Duodenal mucosa (tissue), 2 donors: Measurements from ENCODE around the gene SPON1.
"Not testable (repeated sequence)": the region's sequence is repeated elsewhere in the genome, so short reads cannot be mapped to it uniquely, and the experiment has no call there.

Experiments used
- H3K27ac ChIP-seq: one replicate; pipeline ENCODE4 v1.7.0; 2013; ENCODE audit warnings: low read depth, low read length
- H3K27me3 ChIP-seq, 2 donors: one replicate each; pipeline ENCODE4 v1.7.0; 2013; ENCODE audit warnings: low read length in 2 of 2, control low read depth in 1 of 2; ENCODE audit not compliant: insufficient read depth in 2 of 2, control insufficient read depth in 1 of 2
- H3K36me3 ChIP-seq, 2 donors: one replicate each; pipeline ENCODE4 v1.7.0; 2013; ENCODE audit warnings: low read length in 2 of 2, control low read depth in 1 of 2; ENCODE audit not compliant: insufficient read depth in 2 of 2, control insufficient read depth in 1 of 2
- H3K4me1 ChIP-seq, 2 donors: one replicate each; pipeline ENCODE4 v1.7.0; 2013; ENCODE audit warnings: low read length in 2 of 2, control low read depth in 1 of 2; ENCODE audit not compliant: insufficient read depth in 2 of 2, control insufficient read depth in 1 of 2
- H3K4me3 ChIP-seq, 2 donors: one replicate each; pipeline ENCODE4 v1.7.0; 2013; ENCODE audit warnings: low read length in 2 of 2, low read depth in 1 of 2
- H3K9ac ChIP-seq, 2 donors: one replicate each; pipeline ENCODE4 v1.7.0; 2013; ENCODE audit warnings: low read length in 2 of 2, low read depth in 1 of 2
- H3K9me3 ChIP-seq, 2 donors: one replicate each; pipeline ENCODE4 v1.7.0; 2013; ENCODE audit warnings: low read length in 2 of 2, control low read depth in 1 of 2; ENCODE audit not compliant: control insufficient read depth in 1 of 2

Gene SPON1

DNA sequence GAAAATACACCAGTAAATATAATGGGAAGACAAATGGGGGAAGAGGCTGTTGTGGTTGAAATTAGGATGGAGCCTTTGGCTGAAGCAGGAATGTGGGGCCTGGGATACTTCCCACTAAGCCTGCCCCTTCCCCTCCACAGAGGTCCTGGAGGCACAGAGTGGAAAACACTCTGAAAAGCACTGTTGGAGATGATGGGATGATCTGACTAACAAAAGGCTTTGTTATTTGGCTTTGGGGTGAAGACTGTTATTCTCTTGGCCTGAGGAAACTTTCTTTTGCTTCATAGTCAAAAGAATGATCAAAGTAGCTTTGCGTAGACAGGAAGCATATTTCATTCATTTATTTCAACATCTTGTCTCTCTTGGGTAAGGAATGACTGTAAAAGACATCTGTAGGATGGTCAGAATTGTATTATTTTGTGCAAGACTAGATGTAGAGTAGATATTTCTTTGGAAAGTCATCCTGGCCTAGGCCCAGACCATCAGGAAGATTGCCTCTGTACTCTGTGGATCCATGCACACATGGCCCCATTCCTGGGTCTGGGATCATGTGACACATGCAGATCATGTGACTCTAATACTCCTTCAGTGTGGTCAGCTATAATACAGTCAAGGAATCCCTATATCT is 111.4 kb downstream of the SPON1 start:
- Histone ChIP-seq H3K4me3 (no peak overlapping the region), H3K27ac (no peak overlapping the region), H3K4me1 (peaks cover under 1 to 3% of the 10 kb centered on the region in 2 donors), H3K9me3 (no peaks in the 10 kb centered on the region), H3K27me3 (no peaks in the 10 kb centered on the region), H3K9ac (no peak overlapping the region), H3K36me3 (no peaks in the 10 kb centered on the region)

DNA sequence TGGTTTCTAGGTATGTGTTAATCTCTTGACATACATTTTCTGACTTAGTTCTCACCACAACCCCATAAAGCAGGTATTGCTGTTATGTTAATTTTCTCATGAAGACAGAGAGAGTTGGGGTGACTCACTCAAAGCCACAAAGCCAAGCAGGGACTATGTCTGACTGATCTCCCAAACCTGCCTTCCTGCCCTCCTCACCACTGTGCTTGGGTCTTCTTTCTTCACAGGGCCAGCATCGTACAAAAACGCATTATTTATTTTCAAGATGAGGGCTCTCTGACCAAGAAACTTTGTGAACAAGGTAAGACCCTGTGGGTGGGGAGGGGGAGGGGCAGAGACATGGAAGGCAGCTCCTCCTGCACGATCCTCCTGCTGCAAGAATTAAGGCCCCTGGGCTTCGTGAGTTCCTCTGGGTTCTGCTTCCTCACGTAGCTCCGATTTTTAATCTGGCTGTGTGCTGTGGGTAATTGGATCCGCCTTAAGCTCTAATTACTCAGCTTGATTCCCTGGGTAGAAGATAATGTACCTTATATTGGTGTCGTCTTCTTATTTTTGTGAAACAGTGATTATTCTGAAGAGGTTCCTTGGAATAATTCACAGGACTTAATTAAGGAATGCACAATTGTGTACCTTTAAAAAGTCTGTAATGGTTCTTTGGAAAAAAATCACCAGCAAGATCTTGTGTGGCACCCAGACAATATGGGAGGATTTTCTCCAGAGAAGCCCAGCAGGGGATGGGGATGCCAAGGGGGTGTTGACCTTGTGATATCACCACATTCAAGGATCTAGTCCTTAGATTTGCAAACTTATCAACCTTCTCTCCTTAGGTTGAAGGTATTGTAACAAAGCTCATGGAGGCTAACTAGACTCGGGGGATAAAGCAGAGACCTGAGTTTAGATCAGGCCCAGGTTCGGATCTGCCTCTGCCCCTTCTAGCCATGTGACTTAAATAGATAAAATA is 112.9 kb downstream of the SPON1 start:
- H3K36me3 ChIP-seq, result peaks cover 1 to 4% of the 10 kb centered on the region in 2 donors
- peaks cover 2 to 3% of the 10 kb centered on the region in 2 donors for H3K4me1 ChIP-seq
- no peaks in the 10 kb centered on the region for H3K9me3 ChIP-seq
- H3K4me3 ChIP-seq, result no peak overlapping the region
- H3K27ac ChIP-seq, result no peak overlapping the region
- H3K27me3 ChIP-seq, result no peaks in the 10 kb centered on the region
- H3K9ac ChIP-seq, result no peak overlapping the region

DNA sequence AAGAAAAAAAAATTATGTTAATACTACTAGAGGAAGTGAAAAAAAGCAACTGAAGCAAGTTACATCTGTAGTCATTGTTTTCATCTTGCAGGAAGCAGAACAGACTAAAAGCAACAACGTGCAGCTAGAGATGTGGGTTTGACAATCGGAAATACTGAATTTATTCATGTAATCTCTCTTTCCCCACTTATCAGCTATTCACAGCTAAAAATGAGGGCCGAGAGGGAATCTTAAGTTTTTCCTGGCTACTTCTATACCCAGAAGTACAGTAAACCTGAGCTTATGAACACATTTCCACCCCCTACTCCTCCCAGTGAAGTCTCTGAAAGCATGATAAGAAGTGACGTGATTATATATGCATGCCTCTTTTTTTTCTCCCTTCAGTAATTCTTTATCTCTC is 116.5 kb downstream of the SPON1 start:
- Histone ChIP-seq H3K9me3 (no peaks in the 10 kb centered on the region), H3K9ac (no peak overlapping the region), H3K4me1 (peaks cover 2 to 6% of the 10 kb centered on the region in 2 donors), H3K27me3 (no peaks in the 10 kb centered on the region), H3K4me3 (peak overlapping the region in 1 of 2 donors; percentile 1), H3K36me3 (peaks cover 3 to 16% of the 10 kb centered on the region in 2 donors), H3K27ac (no peak overlapping the region)

DNA sequence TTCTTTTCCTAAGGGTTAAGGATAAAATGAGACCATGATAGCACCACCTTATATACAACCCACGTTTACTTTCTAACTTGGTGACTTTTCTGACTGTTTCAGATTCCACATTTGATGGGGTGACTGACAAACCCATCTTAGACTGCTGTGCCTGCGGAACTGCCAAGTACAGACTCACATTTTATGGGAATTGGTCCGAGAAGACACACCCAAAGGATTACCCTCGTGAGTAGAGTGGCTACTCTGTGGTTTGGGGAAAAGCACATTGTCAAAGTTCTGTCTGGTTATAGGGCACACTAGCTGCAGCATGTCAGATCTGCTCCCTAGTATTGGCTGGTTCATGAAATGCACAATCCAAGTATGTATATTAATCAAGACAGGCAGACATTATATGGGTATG is 117.3 kb downstream of the SPON1 start:
- Histone ChIP-seq H3K4me3 (no peak overlapping the region), H3K9ac (no peak overlapping the region), H3K27ac (no peak overlapping the region), H3K9me3 (no peaks in the 10 kb centered on the region), H3K4me1 (peaks cover 2 to 4% of the 10 kb centered on the region in 2 donors), H3K27me3 (no peaks in the 10 kb centered on the region), H3K36me3 (peaks cover 3 to 16% of the 10 kb centered on the region in 2 donors)

DNA sequence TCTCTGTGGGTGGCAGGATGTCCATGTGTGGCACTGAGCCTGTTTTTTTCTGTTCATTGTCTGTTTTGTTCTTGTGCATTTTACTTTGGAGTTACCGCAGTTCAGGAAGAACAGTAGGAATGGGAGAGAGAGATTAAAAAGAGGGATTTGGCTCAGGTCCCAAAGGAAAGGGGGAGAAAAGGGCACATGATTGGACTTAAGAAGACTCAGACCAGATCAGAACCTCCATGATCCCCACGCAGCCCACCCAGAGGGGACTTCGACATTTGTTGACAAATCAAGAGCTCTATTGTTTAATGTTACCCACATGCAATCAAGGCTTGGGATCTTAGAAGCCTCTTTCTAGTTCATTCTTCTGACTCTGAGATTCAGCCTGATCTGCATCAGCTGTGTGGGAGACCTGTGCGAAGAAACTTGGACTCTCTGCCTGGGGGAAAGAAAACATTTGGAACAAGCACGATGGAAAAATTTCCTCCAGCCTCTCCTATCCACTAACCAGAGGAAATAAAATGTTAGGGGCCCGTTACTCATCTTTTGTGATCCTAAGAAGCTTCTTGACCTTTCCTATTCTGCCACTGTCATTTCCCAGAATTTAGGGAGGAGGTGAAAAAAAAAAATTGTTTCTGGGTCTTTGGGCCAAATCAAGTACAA is 119.2 kb downstream of the SPON1 start:
- no peak overlapping the region for H3K4me3 ChIP-seq

DNA sequence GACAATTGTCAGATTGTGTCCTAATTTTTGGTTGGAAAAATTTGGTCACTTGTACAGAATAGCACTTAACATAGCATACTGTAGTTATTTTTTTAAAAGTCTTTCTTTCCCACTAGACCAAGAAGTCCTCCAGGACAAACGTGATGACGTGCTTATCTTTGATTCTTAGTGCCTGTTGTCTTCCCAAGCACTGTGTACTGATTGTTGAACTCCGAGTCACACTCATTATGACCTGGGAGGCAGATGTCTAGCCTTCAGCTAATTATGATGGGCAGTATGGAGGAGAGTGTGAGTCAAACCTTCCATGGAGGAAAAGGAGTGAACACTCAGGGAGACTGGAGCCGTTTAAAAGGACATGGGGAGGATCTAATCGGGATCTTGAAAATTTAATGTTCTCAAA is 119.8 kb downstream of the SPON1 start:
- no peaks in the 10 kb centered on the region for H3K27me3 ChIP-seq
- H3K4me3 ChIP-seq, result no peak overlapping the region
- H3K9me3 ChIP-seq, result no peaks in the 10 kb centered on the region
- H3K27ac ChIP-seq, result no peak overlapping the region
- H3K9ac ChIP-seq, result no peak overlapping the region
- H3K4me1 ChIP-seq, result peaks cover 2 to 4% of the 10 kb centered on the region in 2 donors
- peaks cover 3 to 16% of the 10 kb centered on the region in 2 donors for H3K36me3 ChIP-seq

More for the DNA sequence above, 119.2 kb downstream of the SPON1 start:
- no peak overlapping the region for H3K9ac ChIP-seq
- H3K27ac ChIP-seq, result no peak overlapping the region
- peaks cover 3 to 16% of the 10 kb centered on the region in 2 donors for H3K36me3 ChIP-seq
- H3K9me3 ChIP-seq, result no peaks in the 10 kb centered on the region
- H3K27me3 ChIP-seq, result no peaks in the 10 kb centered on the region
- H3K4me1 ChIP-seq, result peaks cover 2 to 4% of the 10 kb centered on the region in 2 donors

DNA sequence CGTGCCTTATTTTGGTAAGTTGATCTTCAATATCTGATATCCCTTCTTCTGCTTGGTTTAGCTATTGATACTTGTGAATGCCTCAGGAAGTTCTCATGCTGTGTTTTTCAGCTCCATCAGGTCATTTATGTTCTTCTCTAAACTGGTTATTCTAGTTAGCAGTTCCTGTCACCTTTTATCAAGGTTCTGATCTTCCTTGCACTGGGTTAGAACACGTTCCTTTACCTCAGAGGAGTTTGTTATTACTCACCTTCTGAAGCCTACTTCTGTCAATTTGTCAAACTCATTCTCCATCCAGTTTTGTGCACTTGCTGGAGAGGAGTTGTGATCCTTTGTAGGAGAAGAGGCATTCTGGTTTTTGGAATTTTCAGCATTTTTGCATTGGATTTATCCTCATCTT is 126.3 kb downstream of the SPON1 start:
- H3K9me3 ChIP-seq, H3K27ac ChIP-seq, H3K4me1 ChIP-seq, H3K9ac ChIP-seq, H3K36me3 ChIP-seq, H3K27me3 ChIP-seq, H3K4me3 ChIP-seq: not testable (repeated sequence)

DNA sequence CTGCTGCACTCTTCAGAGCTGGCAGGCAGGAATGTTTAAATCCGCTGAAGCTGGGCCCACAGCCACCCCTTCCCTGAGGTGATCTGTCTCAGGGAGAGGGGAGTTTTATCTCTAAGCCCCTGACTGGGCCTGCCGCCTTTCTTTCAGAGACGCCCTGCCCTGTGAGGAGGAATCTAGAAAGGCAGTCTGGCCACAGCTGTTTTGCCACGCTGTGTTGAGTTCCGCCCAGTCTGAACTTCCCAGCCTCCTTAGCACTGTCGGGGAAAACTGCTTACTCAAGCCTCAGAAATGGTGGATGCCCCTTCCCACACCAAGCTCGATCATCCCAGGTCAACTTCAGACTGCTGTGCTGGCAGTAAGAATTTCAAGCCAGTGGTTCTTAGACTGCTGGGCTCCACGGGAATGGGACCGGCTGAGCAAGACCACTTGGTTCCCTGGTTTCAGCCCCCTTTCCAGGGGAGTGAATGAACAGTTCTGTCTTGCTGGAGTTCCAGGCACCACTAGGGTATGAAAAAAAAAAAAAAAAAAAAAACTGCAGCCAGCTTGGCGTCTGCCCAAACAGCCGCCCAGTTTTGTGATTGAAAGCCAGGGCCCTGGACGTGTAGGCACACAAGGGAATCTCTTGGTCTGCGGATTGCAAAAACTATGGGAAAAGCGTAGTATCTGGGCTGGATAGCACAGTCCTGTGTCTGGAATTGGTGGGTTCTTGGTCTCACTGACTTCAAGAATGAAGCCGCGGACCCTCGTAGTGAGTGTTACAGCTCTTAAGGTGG is 127.4 kb downstream of the SPON1 start:
- Histone ChIP-seq H3K9me3 (no peaks in the 10 kb centered on the region), H3K4me1 (no peaks in the 10 kb centered on the region), H3K27ac (no peak overlapping the region), H3K36me3 (no peaks in the 10 kb centered on the region), H3K9ac (no peak overlapping the region), H3K27me3 (no peaks in the 10 kb centered on the region), H3K4me3 (no peak overlapping the region)

DNA sequence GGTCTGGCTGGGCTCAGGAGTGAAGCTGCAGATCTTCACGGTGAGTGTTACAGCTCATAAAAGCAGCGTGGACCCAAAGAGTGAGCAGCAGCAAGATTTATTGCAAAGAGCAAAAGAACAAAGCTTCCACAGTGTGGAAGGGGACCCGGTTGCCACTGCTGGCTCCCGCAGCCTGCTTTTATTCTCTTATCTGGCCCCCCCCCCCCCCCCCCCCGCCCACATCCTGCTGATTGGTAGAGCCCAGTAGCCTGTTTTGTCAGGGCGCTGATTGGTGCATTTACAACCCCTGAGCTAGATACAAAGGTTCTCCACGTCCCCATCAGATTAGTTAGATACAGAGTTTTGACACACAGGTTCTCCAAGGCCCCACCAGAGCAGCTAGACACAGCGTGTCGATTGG is 128.1 kb downstream of the SPON1 start:
- H3K27ac ChIP-seq, H3K27me3 ChIP-seq, H3K9ac ChIP-seq, H3K9me3 ChIP-seq, H3K4me3 ChIP-seq, H3K36me3 ChIP-seq, H3K4me1 ChIP-seq: not testable (repeated sequence)
